OCI-LY7 (cell line): ENCODE results near the gene LBP.

Source experiments
- CTCF ChIP-seq: fragments of 200-600 bp; sonication (generic); conservative IDR thresholded peaks from 2 replicates; pipeline ENCODE4 v1.5.1; 2014; ENCODE audit warnings: mild to moderate bottlenecking, antibody characterized with exemption, low read length, moderate library complexity, mixed read lengths
- EZH2phosphoT487 ChIP-seq: fragments of 200-600 bp; sonication (generic); IDR thresholded peaks from 2 replicates; pipeline ENCODE4 v1.6.1; 2018; ENCODE audit warnings: low read depth, borderline replicate concordance, mild to moderate bottlenecking, mixed run types, antibody characterized with exemption, low read length, moderate library complexity, mixed read lengths

GRCh38 chr20:38414769-38415450, 68.6 kb downstream of the LBP start:
- TF ChIP-seq CTCF, result no peak
- TF ChIP-seq EZH2phosphoT487, result no peak
